ENCODE results near the gene GRAMD1A. TPM values are rescaled to one million over a fixed set of nuclear protein-coding genes. Genes with fewer than 3 reads are reported as not detected.

GRAMD1A gene
- total RNA-seq, 2 donors from 2014 or later = 90.8 to 94.9 TPM

DNA sequence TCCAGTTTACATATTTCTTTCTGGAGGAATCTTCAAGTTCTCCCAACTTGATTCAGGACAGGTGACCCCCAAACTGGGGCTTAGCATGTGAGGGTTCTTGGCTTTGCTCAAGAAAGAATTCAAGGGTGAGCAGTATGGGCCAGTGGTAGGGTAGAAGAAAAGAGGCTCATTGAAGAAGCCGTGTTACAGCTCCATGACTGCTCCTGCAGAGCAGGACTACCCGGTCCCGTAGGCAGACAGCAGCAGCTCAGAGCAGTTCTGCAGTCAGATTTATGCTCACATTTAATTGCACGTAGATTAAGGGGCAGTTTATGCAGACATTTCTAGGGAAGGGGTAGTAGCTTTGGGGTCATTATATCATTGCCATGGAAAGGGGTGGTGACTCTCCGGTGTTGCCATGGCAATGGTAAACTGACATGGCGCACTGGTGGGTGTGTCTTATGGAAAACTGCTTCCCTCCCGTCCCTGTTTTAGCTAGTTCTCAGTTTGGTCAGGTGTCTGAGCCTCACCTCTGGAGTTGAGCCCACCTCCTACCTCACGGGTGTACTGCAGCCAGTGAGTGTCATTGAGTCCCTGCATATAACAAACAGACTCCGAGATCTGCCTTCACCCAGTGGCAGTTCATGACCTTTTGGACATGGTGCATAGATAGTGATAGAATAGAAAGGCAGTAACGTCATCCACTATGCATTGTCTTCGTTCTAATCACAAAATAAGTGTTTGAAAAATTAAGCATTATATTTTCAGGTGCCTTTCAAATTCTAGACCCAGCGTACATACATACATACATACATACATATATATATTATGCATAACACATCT, 20.1 kb upstream of the GRAMD1A start:
- Histone ChIP-seq H3K27me3 (no peaks in the 10 kb centered on the region), H3K27ac (no peak overlapping the region), H3K4me1 (no peaks in the 10 kb centered on the region), H3K4me3 (no peak overlapping the region), H3K9me3 (no peaks in the 10 kb centered on the region), H3K36me3 (replicated peaks in 1 of 2; ENCODE audit: insufficient read depth in 1 of 2, low read depth in 2 of 2) (no peaks in the 10 kb centered on the region)
- TF ChIP-seq POLR2A (IDR thresholded peaks at IDR 0.05) = no peak
- TF ChIP-seq, protein P1, sequence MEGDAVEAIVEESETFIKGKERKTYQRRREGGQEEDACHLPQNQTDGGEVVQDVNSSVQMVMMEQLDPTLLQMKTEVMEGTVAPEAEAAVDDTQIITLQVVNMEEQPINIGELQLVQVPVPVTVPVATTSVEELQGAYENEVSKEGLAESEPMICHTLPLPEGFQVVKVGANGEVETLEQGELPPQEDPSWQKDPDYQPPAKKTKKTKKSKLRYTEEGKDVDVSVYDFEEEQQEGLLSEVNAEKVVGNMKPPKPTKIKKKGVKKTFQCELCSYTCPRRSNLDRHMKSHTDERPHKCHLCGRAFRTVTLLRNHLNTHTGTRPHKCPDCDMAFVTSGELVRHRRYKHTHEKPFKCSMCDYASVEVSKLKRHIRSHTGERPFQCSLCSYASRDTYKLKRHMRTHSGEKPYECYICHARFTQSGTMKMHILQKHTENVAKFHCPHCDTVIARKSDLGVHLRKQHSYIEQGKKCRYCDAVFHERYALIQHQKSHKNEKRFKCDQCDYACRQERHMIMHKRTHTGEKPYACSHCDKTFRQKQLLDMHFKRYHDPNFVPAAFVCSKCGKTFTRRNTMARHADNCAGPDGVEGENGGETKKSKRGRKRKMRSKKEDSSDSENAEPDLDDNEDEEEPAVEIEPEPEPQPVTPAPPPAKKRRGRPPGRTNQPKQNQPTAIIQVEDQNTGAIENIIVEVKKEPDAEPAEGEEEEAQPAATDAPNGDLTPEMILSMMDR (IDR thresholded peaks at IDR 0.05) = no peak
- WGBS, 2 donors = 81 to 83% methylated on average over 12 of the region's 12 CpGs
- no peak for ATAC-seq
- no peak for DNase-seq
- intact Hi-C loops (cut with DNase I) = no loop called here

DNA sequence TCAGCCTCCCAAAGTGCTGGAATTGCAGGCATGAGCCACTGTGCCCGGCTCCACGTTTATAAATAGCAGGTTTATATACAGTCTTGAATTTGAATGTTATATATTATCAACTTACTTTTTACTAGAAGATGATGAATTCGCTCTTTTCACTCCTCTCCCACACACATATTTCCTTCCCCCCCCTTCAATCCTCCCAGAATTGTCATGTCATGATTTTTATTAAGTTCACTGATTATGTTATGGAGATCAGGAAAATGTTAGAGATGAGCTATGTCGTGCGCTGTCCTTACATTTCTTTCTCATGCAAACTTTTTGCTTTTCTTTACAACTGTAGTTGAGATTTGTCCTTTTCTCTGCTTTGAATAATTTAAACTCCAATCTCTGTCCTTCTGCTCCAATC, 17.8 kb upstream of the GRAMD1A start:
- Histone ChIP-seq H3K27ac (no peak overlapping the region), H3K36me3 (replicated peaks in 1 of 2; ENCODE audit: insufficient read depth in 1 of 2, low read depth in 2 of 2) (no peaks in the 10 kb centered on the region), H3K27me3 (no peaks in the 10 kb centered on the region), H3K9me3 (no peaks in the 10 kb centered on the region), H3K4me3 (no peak overlapping the region), H3K4me1 (no peaks in the 10 kb centered on the region)
- WGBS, 2 donors = 80 to 81% methylated on average over 5 of the region's 5 CpGs
- intact Hi-C loops (cut with DNase I) = no loop called here
- TF ChIP-seq, protein P1 (IDR thresholded peaks at IDR 0.05) = no peak
- TF ChIP-seq POLR2A (IDR thresholded peaks at IDR 0.05) = no peak
- ATAC-seq (no peak), DNase-seq (no peak)

DNA sequence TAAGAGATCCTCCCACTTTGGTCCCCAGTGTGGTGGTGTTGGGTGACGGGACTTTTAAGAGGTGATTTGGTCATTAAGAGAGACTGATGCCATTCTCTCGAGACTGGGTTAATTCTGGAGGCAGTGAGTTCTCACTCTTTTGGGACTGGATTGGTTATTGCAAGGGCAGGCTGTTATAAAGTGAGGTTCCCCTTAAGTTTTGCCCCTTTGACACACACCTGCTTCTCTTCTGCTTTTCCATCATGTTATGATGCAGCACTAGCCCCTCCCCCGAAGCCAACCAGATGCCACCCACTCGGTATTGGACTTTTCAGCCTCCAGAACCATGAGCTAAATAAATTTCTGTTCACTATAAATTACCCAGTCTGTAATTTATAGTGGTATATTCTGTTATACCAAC, 16.3 kb upstream of the GRAMD1A start:
- DNase-seq (no peak), ATAC-seq (no peak)
- Histone ChIP-seq H3K4me1 (peaks cover 12% of the 10 kb centered on the region), H3K4me3 (no peak overlapping the region), H3K27me3 (no peaks in the 10 kb centered on the region), H3K27ac (no peak overlapping the region), H3K36me3 (replicated peaks in 1 of 2; ENCODE audit: insufficient read depth in 1 of 2, low read depth in 2 of 2) (no peaks in the 10 kb centered on the region), H3K9me3 (no peaks in the 10 kb centered on the region)
- intact Hi-C loops (cut with DNase I) = no loop called here
- WGBS, 2 donors = 86 to 89% methylated on average over 4 of the region's 4 CpGs
- TF ChIP-seq POLR2A (IDR thresholded peaks at IDR 0.05) = no peak
- TF ChIP-seq, protein P1 (IDR thresholded peaks at IDR 0.05) = no peak

DNA sequence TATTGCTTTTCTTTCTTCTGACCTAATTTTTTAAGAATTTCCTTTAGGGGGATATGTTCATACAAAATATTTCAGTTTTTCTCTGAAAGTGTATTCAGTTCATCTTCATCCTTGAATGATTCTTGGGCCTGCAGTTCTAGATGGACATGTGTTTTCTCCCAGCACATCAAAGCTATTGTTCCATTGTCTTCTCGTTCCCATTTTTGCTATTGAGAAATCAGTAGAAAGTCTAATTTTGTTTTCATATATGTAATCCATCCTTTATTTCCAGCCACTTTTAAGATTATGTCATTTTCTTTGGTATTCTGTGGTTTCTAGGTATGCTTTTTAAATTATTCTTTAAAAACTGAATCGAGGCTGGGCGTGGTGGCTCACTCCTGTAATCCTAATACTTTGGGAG, 15.8 kb upstream of the GRAMD1A start:
- TF ChIP-seq POLR2A (IDR thresholded peaks at IDR 0.05) = no peak
- TF ChIP-seq, protein P1 (IDR thresholded peaks at IDR 0.05) = no peak
- 89 to 96% methylated on average over 3 of the region's 3 CpGs for WGBS, 2 donors

More for the DNA sequence above, 15.8 kb upstream of the GRAMD1A start:
- Histone ChIP-seq H3K4me3 (no peak overlapping the region), H3K27me3 (no peaks in the 10 kb centered on the region), H3K4me1 (peaks cover 12% of the 10 kb centered on the region), H3K36me3 (replicated peaks in 1 of 2; ENCODE audit: insufficient read depth in 1 of 2, low read depth in 2 of 2) (no peaks in the 10 kb centered on the region), H3K9me3 (no peaks in the 10 kb centered on the region), H3K27ac (no peak overlapping the region)
- DNase-seq (no peak), ATAC-seq (no peak)
- intact Hi-C loops (cut with DNase I) = no loop called here

All from body of pancreas (tissue), 4 donors.